Ishikawa (cell line): ENCODE results near the gene KRTAP3-3.

ENCODE experiments used
- CEBPB ChIP-seq: IDR thresholded peaks from 2 replicates; pipeline ENCODE4 v1.6.1; 2012
- CREB1 ChIP-seq: IDR thresholded peaks from 2 replicates; pipeline ENCODE4 v1.6.1; 2012; ENCODE audit warnings: low read depth
- EGR1 ChIP-seq: IDR thresholded peaks from 2 replicates; pipeline ENCODE4 v1.6.1; 2012
- FOXM1 ChIP-seq: IDR thresholded peaks from 2 replicates; pipeline ENCODE4 v1.6.1; 2012; ENCODE audit warnings: low read depth, borderline replicate concordance
- NFIC ChIP-seq: IDR thresholded peaks from 2 replicates; pipeline ENCODE4 v1.6.1; 2012
- RAD21 ChIP-seq: IDR thresholded peaks from 2 replicates; pipeline ENCODE4 v1.6.1; 2012; ENCODE audit warnings: low read depth
- REST ChIP-seq: IDR thresholded peaks from 2 replicates; pipeline ENCODE4 v1.6.1; 2012; ENCODE audit warnings: low read depth, mild to moderate bottlenecking
- TAF1 ChIP-seq: IDR thresholded peaks from 2 replicates; pipeline ENCODE4 v1.6.1; 2012; ENCODE audit warnings: low read depth, mild to moderate bottlenecking
- TCF12 ChIP-seq: IDR thresholded peaks from 2 replicates; pipeline ENCODE4 v1.6.1; 2012; ENCODE audit warnings: low read depth
- TEAD4 ChIP-seq: IDR thresholded peaks from 2 replicates; pipeline ENCODE4 v1.6.1; 2012
- YY1 ChIP-seq: IDR thresholded peaks from 2 replicates; pipeline ENCODE4 v1.6.1; 2012; ENCODE audit warnings: low read depth
- ZBTB7A ChIP-seq: IDR thresholded peaks from 2 replicates; pipeline ENCODE4 v1.6.1; 2012; ENCODE audit warnings: low read depth
- TF ChIP-seq, protein P1 (sequence below): IDR thresholded peaks from 2 replicates; pipeline ENCODE4 v1.6.1; 2012
- TF ChIP-seq, protein P2 (sequence below): IDR thresholded peaks from 2 replicates; pipeline ENCODE4 v1.6.1; 2012

The KRTAP3-3 gene

GRCh38 chr17:40944531-40944930 lies 49.4 kb downstream of the KRTAP3-3 start:
- TF ChIP-seq CREB1 (no peak), TAF1 (no peak), NFIC (no peak), EGR1 (no peak), ZBTB7A (no peak), CEBPB (no peak), TCF12 (no peak), RAD21 (no peak), FOXM1 (no peak), YY1 (no peak), REST (no peak), TEAD4 (no peak)
- TF ChIP-seq, protein P1, sequence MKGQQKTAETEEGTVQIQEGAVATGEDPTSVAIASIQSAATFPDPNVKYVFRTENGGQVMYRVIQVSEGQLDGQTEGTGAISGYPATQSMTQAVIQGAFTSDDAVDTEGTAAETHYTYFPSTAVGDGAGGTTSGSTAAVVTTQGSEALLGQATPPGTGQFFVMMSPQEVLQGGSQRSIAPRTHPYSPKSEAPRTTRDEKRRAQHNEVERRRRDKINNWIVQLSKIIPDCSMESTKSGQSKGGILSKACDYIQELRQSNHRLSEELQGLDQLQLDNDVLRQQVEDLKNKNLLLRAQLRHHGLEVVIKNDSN, result no peak
- TF ChIP-seq, protein P2, sequence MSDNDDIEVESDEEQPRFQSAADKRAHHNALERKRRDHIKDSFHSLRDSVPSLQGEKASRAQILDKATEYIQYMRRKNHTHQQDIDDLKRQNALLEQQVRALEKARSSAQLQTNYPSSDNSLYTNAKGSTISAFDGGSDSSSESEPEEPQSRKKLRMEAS, result no peak
